Heart left ventricle (tissue), 16 donors: ENCODE data around the gene DPP10. TPM values are rescaled to one million over a fixed set of nuclear protein-coding genes. Genes with fewer than 3 reads are reported as not detected.

ENCODE experiments used
- ATAC-seq, 4 donors: fragments of 200-7000 bp; cut with Tn5 transposase; one replicate each; pipeline ENCODE4 v1.9.1; 2020 to 2022; ENCODE audit warnings: moderate library complexity in 4 of 4, mild to moderate bottlenecking in 3 of 4, moderate number of reproducible peaks in 1 of 4
- DNase-seq, 5 donors: peaks; one replicate each; pipeline ENCODE4 v3.0.0-alpha.2; 2020
- H3K27ac ChIP-seq, 12 donors: fragments of 200-600 bp; sonication (generic) in 4 of 12; one replicate each; pipeline versions ENCODE4 v1.5.0 to v1.8.0; 2016 to 2022; ENCODE audit warnings: mild to moderate bottlenecking in 2 of 12
- H3K27me3 ChIP-seq, 9 donors: fragments of 200-600 bp; sonication (generic) in 2 of 9; one replicate each; pipeline versions ENCODE4 v1.5.1 to v1.8.0; 2016 to 2022; ENCODE audit warnings: mild to moderate bottlenecking in 3 of 9
- H3K36me3 ChIP-seq, 9 donors: fragments of 200-600 bp; sonication (generic) in 2 of 9; one replicate each; pipeline versions ENCODE4 v1.5.0 to v1.8.0; 2018 to 2022; ENCODE audit warnings: mild to moderate bottlenecking in 2 of 9
- H3K4me1 ChIP-seq, 12 donors: fragments of 200-600 bp; sonication (generic) in 4 of 12; one replicate each; pipeline versions ENCODE4 v1.5.0 to v1.8.0; 2016 to 2022; ENCODE audit warnings: mild to moderate bottlenecking in 3 of 12
- H3K4me3 ChIP-seq, 12 donors: fragments of 200-600 bp; sonication (generic) in 4 of 12; one replicate each; pipeline versions ENCODE4 v1.5.0 to v1.8.0; 2017 to 2022; ENCODE audit warnings: mild to moderate bottlenecking in 9 of 12, moderate library complexity in 4 of 12
- H3K9me3 ChIP-seq, 12 donors: fragments of 200-600 bp; sonication (generic) in 4 of 12; one replicate each; pipeline versions ENCODE4 v1.5.0 to v1.8.0; 2016 to 2022; ENCODE audit warnings: mild to moderate bottlenecking in 1 of 12
- CTCF ChIP-seq, 12 donors: fragments of 200-600 bp; sonication (generic) in 4 of 12; IDR thresholded peaks; one replicate each; pipeline versions ENCODE4 v1.5.0 to v1.8.0; 2018 to 2022; ENCODE audit warnings: antibody characterized with exemption in 12 of 12, mild to moderate bottlenecking in 5 of 12
- POLR2A ChIP-seq, 2 donors: fragments of 450-650 bp; IDR thresholded peaks; one replicate each; pipeline ENCODE4 v1.6.1; 2017; ENCODE audit warnings: antibody characterized with exemption in 2 of 2, mild to moderate bottlenecking in 2 of 2, moderate library complexity in 2 of 2
- WGBS, 4 donors: extraction: QIAGEN DNeasy Blood & Tissue Kit in 2 of 4; methylation state at CpG; one replicate each; pipeline versions ENCODE4 v1.1.5 to v1.1.7; 2013 to 2018; 5-methylcytosine and 5-hydroxymethylcytosine counted together
- intact Hi-C, 10 donors: fragments of 100-400 bp; cut with DNase I; formaldehyde crosslinking; loops; one replicate each; pipeline versions ENCODE4 v1.11.1 to v1.14.2; 2022
- polyA plus RNA-seq, 2 donors: library from polyadenylated mRNA; stranded (reverse); fragments of 200-250 nt; gene quantifications; one replicate each; pipeline ENCODE4 v1.2.3, GENCODE V29; 2013
- total RNA-seq, 9 donors: library from RNA; depleted of rRNA in 2 of 9; stranded (reverse); fragments of >200 nt in 2 of 9; fragmentation: NEBNext Ultra II Directional in 3 of 9; extraction: Animal tissue kit (Norgen Biotek cat#: 25700) in 3 of 9; gene quantifications; one replicate each; pipeline versions ENCODE4 v1.1.0 to v1.2.4, GENCODE V29; 2016 to 2023
- donor health status: ischemic (EF 13 %, LVEDD 7.1; RV severe dilation, severe dysfunction).
- donor health status: healthy with polysubstance abuse.
- donor health status: DM: no; HTN: yes; CAD: no.
- donor health status: DM: no; HTN: no; CAD: no.
- donor health status: ischemic (EF 25% LVEDD 6.9; RV normal size, moderate dysfunction).
- donor health status: ischemic (EF 25% LVEDD 5.7; RV mildly dilated, moderate dysfunction).
- donor health status: healthy.
- donor health status: DM: yes; HTN: yes; CAD: no.
- donor health status: ischemic (EF 35%, LVEDD 5.7; RV mildly dilated, moderate dysfunction).
- donor health status: nonischemic (EF 11% LVEDD 7.7; RV severe dilation, severe dysfunction).
- donor health status: DM: yes; HTN: yes; CAD: no.
- donor health status: PGD.
- donor health status: ischemic (EF 29% LVEDD 5.4; RV normal size, mild dysfunction).
- donor health status: nonischemic (EF 23%, LVEDD 6.1; RV moderate dilation, normal function).

Gene DPP10
- total and polyA plus RNA-seq, 11 donors: 0.88 TPM; not detected in 10

GRCh38 chr2:115481842-115482241 lies 1039.4 kb downstream of the DPP10 start:
- no peaks in the 10 kb centered on the region for H3K36me3 ChIP-seq
- H3K4me3 ChIP-seq: no peak overlapping the region
- ATAC-seq (no peak), DNase-seq (no peak)
- WGBS, 4 donors: 68 to 76% (median 72%) methylated on average over 2 of the region's 2 CpGs
- no peaks in the 10 kb centered on the region for H3K4me1 ChIP-seq
- TF ChIP-seq POLR2A (IDR thresholded peaks at IDR 0.05) (no peak), CTCF (IDR thresholded peaks at IDR 0.05) (no peak)
- H3K9me3 ChIP-seq: peaks cover 0 to 14% (median 0%) of the 10 kb centered on the region in 12 donors
- intact Hi-C loops: no loop called here
- no peak overlapping the region for H3K27ac ChIP-seq
- H3K27me3 ChIP-seq: no peaks in the 10 kb centered on the region

- no peaks in the 10 kb centered on the region for H3K27me3 ChIP-seq
- no peaks in the 10 kb centered on the region for H3K36me3 ChIP-seq
- DNase-seq: no peak
- intact Hi-C loops: no loop called here
- WGBS, 4 donors: 46 to 61% (median 48%) methylated on average over 4 of the region's 4 CpGs
- H3K4me1 ChIP-seq: no peaks in the 10 kb centered on the region
- H3K9me3 ChIP-seq: peaks cover 0 to 6% (median 0%) of the 10 kb centered on the region in 12 donors
- no peak overlapping the region for H3K4me3 ChIP-seq
- no peak overlapping the region for H3K27ac ChIP-seq
- TF ChIP-seq CTCF (IDR thresholded peaks at IDR 0.05): no peak
- TF ChIP-seq POLR2A (IDR thresholded peaks at IDR 0.05): no peak
- ATAC-seq: no peak
Measured at GRCh38 chr2:115483666-115484065, 1041.2 kb downstream of the DPP10 start.

- TF ChIP-seq POLR2A (IDR thresholded peaks at IDR 0.05) (no peak), CTCF (IDR thresholded peaks at IDR 0.05) (no peak)
- H3K27ac ChIP-seq: no peak overlapping the region
- ATAC-seq (no peak), DNase-seq (no peak)
- no peaks in the 10 kb centered on the region for H3K27me3 ChIP-seq
- no peak overlapping the region for H3K4me3 ChIP-seq
- intact Hi-C loops: no loop called here
- peaks cover 0 to 6% (median 0%) of the 10 kb centered on the region in 12 donors for H3K9me3 ChIP-seq
- H3K36me3 ChIP-seq: no peaks in the 10 kb centered on the region
- H3K4me1 ChIP-seq: no peaks in the 10 kb centered on the region
- WGBS, 4 donors: 35 to 53% (median 47%) methylated on average over 1 of the region's 1 CpG
Measured at GRCh38 chr2:115484486-115484885, 1042.0 kb downstream of the DPP10 start.

GRCh38 chr2:115484983-115485382 lies 1042.5 kb downstream of the DPP10 start:
- DNase-seq (no peak), ATAC-seq (no peak)
- Histone ChIP-seq H3K9me3 (peaks cover 0 to 6% (median 0%) of the 10 kb centered on the region in 12 donors), H3K4me3 (no peak overlapping the region), H3K4me1 (no peaks in the 10 kb centered on the region), H3K27me3 (no peaks in the 10 kb centered on the region), H3K36me3 (no peaks in the 10 kb centered on the region), H3K27ac (no peak overlapping the region)
- TF ChIP-seq POLR2A (IDR thresholded peaks at IDR 0.05) (no peak), CTCF (IDR thresholded peaks at IDR 0.05) (no peak)
- intact Hi-C loops: no loop called here
- 58 to 82% (median 69%) methylated on average over 4 of the region's 4 CpGs for WGBS, 4 donors
